Hepatocyte (in vitro differentiated cells): ENCODE data around the gene POU2F1.

Experiments used
- CTCF ChIP-seq: fragments of 200-600 bp; sonication (generic); IDR thresholded peaks from 2 replicates; pipeline ENCODE4 v1.5.1; 2016; ENCODE audit warnings: antibody characterized with exemption, mild to moderate bottlenecking; ENCODE audit not compliant: poor library complexity
- EZH2 ChIP-seq: fragments of 200-600 bp; sonication (generic); IDR thresholded peaks from 2 replicates; pipeline ENCODE4 v1.6.1; 2016; ENCODE audit warnings: antibody characterized with exemption, mild to moderate bottlenecking, borderline replicate concordance

GRCh38 chr1:167387251-167387910 is 166.7 kb downstream of the POU2F1 start:
- TF ChIP-seq CTCF (no peak), EZH2 (no peak)
